Measurements from ENCODE around the gene KIAA1958.

The KIAA1958 gene

GRCh38 chr9:112605963-112606699, 119.5 kb downstream of the KIAA1958 start:
- no peak for DNase-seq

GRCh38 chr9:112608851-112609250, 122.2 kb downstream of the KIAA1958 start:
- no peak for DNase-seq

GRCh38 chr9:112615584-112616266, 129.1 kb downstream of the KIAA1958 start:
- DNase-seq, result no peak

- DNase-seq, result no peak
Measured at GRCh38 chr9:112617371-112617770, 130.7 kb downstream of the KIAA1958 start.

GRCh38 chr9:112618385-112619009, 131.9 kb downstream of the KIAA1958 start:
- DNase-seq, result no peak

- no peak for DNase-seq
Measured at GRCh38 chr9:112620388-112620787, 133.8 kb downstream of the KIAA1958 start.

GRCh38 chr9:112621018-112621655, 134.5 kb downstream of the KIAA1958 start:
- DNase-seq, result no peak

GRCh38 chr9:112623198-112623597, 136.6 kb downstream of the KIAA1958 start:
- no peak for DNase-seq

- DNase-seq, result no peak
Measured at GRCh38 chr9:112624711-112625707, 138.4 kb downstream of the KIAA1958 start.

GRCh38 chr9:112629671-112630485, 143.3 kb downstream of the KIAA1958 start:
- peak; percentile 33 for DNase-seq

GRCh38 chr9:112631313-112632070, 144.9 kb downstream of the KIAA1958 start:
- DNase-seq, result no peak

GRCh38 chr9:112640311-112640710, 153.7 kb downstream of the KIAA1958 start:
- DNase-seq, result no peak

- DNase-seq, result no peak
Measured at GRCh38 chr9:112642126-112642525, 155.5 kb downstream of the KIAA1958 start.

GRCh38 chr9:112647596-112647995, 161.0 kb downstream of the KIAA1958 start:
- no peak for DNase-seq

- no peak for DNase-seq
Measured at GRCh38 chr9:112648624-112649023, 162.0 kb downstream of the KIAA1958 start.

- DNase-seq, result no peak
Measured at GRCh38 chr9:112654282-112654681, 167.7 kb downstream of the KIAA1958 start.

GRCh38 chr9:112655668-112656067, 169.0 kb downstream of the KIAA1958 start:
- DNase-seq, result no peak

GRCh38 chr9:112659906-112660305, 173.3 kb downstream of the KIAA1958 start:
- no peak for DNase-seq

GRCh38 chr9:112663681-112664080, 177.1 kb downstream of the KIAA1958 start:
- no peak for DNase-seq

- DNase-seq, result no peak
Measured at GRCh38 chr9:112664531-112664930, 177.9 kb downstream of the KIAA1958 start.
